GM12801 (cell line): ENCODE results near the gene SP6.

Source experiments
- CTCF ChIP-seq: IDR thresholded peaks from one replicate; pipeline ENCODE4 v1.5.1; 2011; ENCODE audit warnings: control low read depth; ENCODE audit not compliant: insufficient read length; ENCODE audit errors: extremely low read depth

Gene SP6

GRCh38 chr17:47823519-47823918, 27.4 kb downstream of the SP6 start:
- TF ChIP-seq CTCF, result no peak

DNA sequence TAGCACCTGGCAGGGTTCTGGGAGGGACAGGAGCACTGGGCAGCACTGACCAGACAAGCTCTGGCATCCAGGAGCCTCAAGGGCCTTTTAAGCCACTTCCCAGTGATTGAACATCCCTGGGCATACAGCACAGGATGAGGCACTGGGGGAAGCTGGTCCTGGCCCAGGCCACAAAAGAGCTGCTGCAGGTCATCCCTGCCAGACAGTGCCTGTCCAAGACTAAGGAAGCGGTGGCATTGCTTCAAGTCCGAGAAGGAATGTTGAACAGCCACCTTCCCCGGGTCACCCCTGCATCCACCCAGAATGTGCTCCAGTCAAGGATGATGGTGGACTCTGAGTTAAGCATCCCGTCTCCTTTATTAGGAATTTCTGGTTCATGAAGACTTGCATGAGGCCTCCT, 28.2 kb downstream of the SP6 start:
- no peak for TF ChIP-seq CTCF

DNA sequence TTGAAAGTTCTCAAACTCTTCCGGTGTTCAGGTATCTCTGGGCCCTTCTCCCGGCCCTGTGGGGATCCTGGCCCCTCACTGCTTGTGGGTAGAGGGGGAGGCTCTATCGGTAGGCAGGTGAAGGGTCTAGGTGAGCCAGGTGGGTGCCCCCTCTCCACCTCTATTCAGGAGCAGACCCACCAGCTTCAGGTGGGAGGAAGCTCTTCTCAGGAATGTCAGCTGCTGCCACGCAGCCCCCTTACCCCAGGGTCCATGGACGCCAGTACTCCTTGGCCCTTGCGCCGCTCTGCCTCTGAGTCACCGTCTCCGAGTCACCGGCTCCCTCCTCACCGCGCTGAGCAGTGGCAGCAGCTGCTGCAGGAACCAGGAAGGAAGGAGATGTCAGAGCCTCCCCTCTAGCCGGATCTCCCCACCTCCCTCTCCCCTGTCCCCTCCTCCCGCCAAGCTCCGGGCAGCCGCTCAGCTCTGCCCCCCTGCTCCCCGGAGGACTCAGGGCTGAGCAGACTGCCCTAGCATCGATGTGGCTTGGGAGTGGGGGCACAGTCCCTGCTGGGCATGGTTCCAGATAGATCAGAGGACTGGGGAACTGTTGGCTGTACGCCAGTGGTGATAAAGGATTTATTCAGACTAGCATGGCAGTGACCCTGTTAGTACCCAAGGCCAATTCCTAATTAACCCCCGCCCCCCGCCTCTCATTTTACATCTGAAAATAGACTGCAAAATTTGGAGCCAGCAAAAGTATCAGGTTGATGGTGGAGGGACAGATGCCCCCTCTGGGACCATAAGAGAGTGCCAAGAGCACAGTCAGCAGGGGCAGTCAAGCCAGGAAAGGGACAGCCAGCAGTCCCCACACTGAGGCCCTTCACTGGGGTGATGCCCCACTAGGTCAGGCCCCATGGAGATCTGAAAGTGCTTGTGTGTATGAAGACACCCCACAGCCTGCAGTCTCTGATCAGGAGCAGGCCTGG, 29.3 kb downstream of the SP6 start, which contains the start of gene OSBPL7:
TSS of gene OSBPL7 (minus strand) at position 371 of the 968 bp plus-strand sequence. CDS start 1,516 bp downstream, outside the sequence.
- no peak for TF ChIP-seq CTCF

DNA sequence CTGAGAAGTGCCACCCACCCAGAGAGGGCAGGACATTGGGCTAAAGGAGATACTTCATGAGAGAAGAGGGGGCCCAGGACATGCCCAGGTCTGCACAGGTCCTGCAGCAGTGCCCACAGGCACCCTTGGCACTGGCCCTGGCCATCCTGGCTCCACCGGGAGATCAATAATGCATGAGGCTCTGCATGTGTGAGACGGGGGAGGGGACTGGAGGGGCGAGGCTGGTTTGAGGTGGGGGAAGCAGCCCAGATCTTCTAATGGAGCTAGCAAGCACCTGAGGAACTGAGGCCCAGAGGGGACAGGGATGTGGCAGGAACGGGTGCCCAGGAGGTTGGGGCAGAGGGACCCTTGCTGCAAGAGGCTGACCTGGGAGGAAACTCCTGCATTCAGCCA, 29.9 kb downstream of the SP6 start:
- TF ChIP-seq CTCF, result no peak

DNA sequence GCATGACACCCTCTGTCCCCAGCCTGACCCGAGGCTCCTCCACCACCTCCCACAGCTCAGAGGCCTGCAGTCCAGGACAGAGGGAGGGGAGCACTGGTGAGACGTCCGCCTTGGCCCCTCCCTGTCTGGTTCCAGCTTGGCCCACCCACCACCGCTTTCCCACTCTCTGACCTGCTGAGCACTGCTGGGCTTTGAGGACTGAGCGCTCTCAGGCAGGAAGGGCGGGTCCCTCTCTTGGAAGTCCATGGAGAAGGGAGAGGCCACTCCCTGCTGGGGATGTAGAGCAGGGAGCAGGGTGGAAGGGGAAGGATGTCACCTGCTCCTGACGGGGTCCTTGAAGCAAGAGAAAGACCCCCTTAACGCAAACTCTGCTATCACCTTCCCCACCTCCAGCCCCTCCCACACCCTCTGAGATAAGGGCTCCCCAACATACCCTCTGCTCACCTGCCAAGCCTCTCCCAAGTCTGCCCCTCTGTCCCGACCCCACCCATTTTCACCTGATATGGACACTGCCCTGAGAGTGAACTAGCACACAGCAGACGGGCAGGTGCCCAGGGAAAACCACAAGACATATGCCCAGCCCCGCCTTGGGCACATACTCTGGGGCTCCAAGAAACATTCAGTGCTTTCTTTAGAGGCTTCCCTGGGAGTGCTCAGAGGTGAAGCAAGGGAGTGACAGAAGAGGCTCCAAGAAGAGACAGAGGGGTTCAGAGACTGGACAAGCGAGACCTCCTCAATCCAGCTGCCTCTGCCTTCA, 30.8 kb downstream of the SP6 start:
- no peak for TF ChIP-seq CTCF

GRCh38 chr17:47819475-47819874, 31.5 kb downstream of the SP6 start:
- TF ChIP-seq CTCF, result no peak

- no peak for TF ChIP-seq CTCF
Measured at GRCh38 chr17:47818002-47818695, 32.8 kb downstream of the SP6 start.
